Measurements from ENCODE around the gene KDM1A. TPM values are rescaled to one million over a fixed set of nuclear protein-coding genes. Genes with fewer than 3 reads are reported as not detected.
"Not testable (repeated sequence)": the region's sequence is repeated elsewhere in the genome, so short reads cannot be mapped to it uniquely, and the experiment has no call there.

The KDM1A gene
- total and polyA plus RNA-seq, 10 of the 15 experiments (the other 5 are each of a cell fraction or from before 2014, with no cell fraction given) = 39.2 to 118 (median 98.9) TPM

DNA sequence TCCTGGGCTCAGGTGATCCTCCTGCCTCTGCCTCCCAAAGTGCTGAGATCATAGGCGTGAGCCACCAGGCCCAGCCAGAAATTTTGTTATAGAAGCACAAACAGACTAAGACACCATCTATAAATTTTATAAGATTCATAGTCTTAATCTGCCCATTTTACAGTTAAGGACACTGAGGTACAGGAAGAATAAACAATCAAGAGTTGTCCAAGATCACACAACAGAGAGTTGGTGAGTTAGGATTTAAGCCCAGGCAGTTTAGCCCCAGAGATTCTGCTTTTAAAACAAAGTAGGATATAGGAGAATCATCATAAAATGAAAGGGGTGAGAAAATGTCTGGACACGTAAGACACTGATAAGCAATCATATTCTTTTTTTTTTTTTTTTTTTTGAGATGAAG is 10.4 kb upstream of the KDM1A start:
- H3K4me2 ChIP-seq (ENCODE audit: control insufficient read depth, insufficient read depth) = no peak overlapping the region
- ChIA-PET POLR2A (no interaction called here), CTCF (no interaction called here), SMC1A (ENCODE audit: uncharacterized antibody, unreplicated experiment) (no interaction called here), RAD21 (ENCODE audit: unreplicated experiment) (no interaction called here)
- H3K79me2 ChIP-seq (ENCODE audit: control insufficient read depth, insufficient read depth, low read length) = no peaks in the 10 kb centered on the region
- no peaks in the 10 kb centered on the region for H3K27me3 ChIP-seq (replicated peaks in 1 of 2; ENCODE audit: control insufficient read depth in 2 of 2, insufficient read depth in 2 of 2, low read length in 1 of 2)
- H2AFZ ChIP-seq (ENCODE audit: control insufficient read depth, low read depth, low read length) = no peak overlapping the region
- TF ChIP-seq, protein P1, sequence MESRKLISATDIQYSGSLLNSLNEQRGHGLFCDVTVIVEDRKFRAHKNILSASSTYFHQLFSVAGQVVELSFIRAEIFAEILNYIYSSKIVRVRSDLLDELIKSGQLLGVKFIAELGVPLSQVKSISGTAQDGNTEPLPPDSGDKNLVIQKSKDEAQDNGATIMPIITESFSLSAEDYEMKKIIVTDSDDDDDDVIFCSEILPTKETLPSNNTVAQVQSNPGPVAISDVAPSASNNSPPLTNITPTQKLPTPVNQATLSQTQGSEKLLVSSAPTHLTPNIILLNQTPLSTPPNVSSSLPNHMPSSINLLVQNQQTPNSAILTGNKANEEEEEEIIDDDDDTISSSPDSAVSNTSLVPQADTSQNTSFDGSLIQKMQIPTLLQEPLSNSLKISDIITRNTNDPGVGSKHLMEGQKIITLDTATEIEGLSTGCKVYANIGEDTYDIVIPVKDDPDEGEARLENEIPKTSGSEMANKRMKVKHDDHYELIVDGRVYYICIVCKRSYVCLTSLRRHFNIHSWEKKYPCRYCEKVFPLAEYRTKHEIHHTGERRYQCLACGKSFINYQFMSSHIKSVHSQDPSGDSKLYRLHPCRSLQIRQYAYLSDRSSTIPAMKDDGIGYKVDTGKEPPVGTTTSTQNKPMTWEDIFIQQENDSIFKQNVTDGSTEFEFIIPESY (IDR thresholded peaks at IDR 0.05) = no peak
- no peak for TF ChIP-seq BCL11A (IDR thresholded peaks at IDR 0.05; ENCODE audit: low read depth, low read length)
- no peak for TF ChIP-seq FOXK2 (IDR thresholded peaks at IDR 0.05)
- TF ChIP-seq SP1 (IDR thresholded peaks at IDR 0.05; ENCODE audit: low read depth, low read length) = no peak
- TF ChIP-seq CBFB (IDR thresholded peaks at IDR 0.05; ENCODE audit: low read depth) = no peak
- DNase-seq (ENCODE audit: low read depth, low spot score) = no peak
- H3K9me3 ChIP-seq (replicated peaks; ENCODE audit: control insufficient read depth, insufficient read depth, low read length) = no peaks in the 10 kb centered on the region
- H3K4me1 ChIP-seq (ENCODE audit: control insufficient read depth, insufficient read depth, low read length) = peaks cover 3% of the 10 kb centered on the region; the same call in 1 of the 2 replicates
- H4K20me1 ChIP-seq (ENCODE audit: control insufficient read depth, insufficient read depth) = no peaks in the 10 kb centered on the region
- intact Hi-C loops (cut with micrococcal nuclease; ENCODE audit: unreplicated experiment) (no loop called here), in situ Hi-C loops (cut with MboI) (no loop called here)
- ATAC-seq = no peak
- H3K27ac ChIP-seq (ENCODE audit: control insufficient read depth, insufficient read depth) = no peak overlapping the region
- BruUV-seq (replicated peaks) = no TSS peak
- H3K4me3 ChIP-seq = no peak overlapping the region
- H3K9ac ChIP-seq (ENCODE audit: control insufficient read depth, insufficient read depth, low read length) = no peak overlapping the region
- H3K36me3 ChIP-seq (ENCODE audit: control insufficient read depth in 2 of 2, insufficient read depth in 2 of 2, low read length in 1 of 2) = no peaks in the 10 kb centered on the region
- 92% methylated on average over 2 of the region's 2 CpGs for WGBS (ENCODE audit: insufficient coverage, insufficient replicate concordance, low lambda C conversion rate, missing lambda C conversion rate)
- no peak for FAIRE-seq

- H2AFZ ChIP-seq (ENCODE audit: control insufficient read depth, low read depth, low read length); POLR2A ChIA-PET; intact Hi-C loops (cut with micrococcal nuclease; ENCODE audit: unreplicated experiment); CTCF ChIA-PET; H3K9ac ChIP-seq (ENCODE audit: control insufficient read depth, insufficient read depth, low read length); in situ Hi-C loops (cut with MboI); DNase-seq (ENCODE audit: low read depth, low spot score); H3K4me3 ChIP-seq; H3K27ac ChIP-seq (ENCODE audit: control insufficient read depth, insufficient read depth); H3K9me3 ChIP-seq (replicated peaks; ENCODE audit: control insufficient read depth, insufficient read depth, low read length); H4K20me1 ChIP-seq (ENCODE audit: control insufficient read depth, insufficient read depth); H3K4me2 ChIP-seq (ENCODE audit: control insufficient read depth, insufficient read depth); H3K4me1 ChIP-seq (ENCODE audit: control insufficient read depth, insufficient read depth, low read length); H3K79me2 ChIP-seq (ENCODE audit: control insufficient read depth, insufficient read depth, low read length); RAD21 ChIA-PET (ENCODE audit: unreplicated experiment); BruUV-seq (replicated peaks); SMC1A ChIA-PET (ENCODE audit: uncharacterized antibody, unreplicated experiment); ATAC-seq; FAIRE-seq; H3K36me3 ChIP-seq (ENCODE audit: control insufficient read depth in 2 of 2, insufficient read depth in 2 of 2, low read length in 1 of 2); H3K27me3 ChIP-seq (replicated peaks in 1 of 2; ENCODE audit: control insufficient read depth in 2 of 2, insufficient read depth in 2 of 2, low read length in 1 of 2): not testable (repeated sequence)
- 91% methylated on average over 8 of the region's 8 CpGs for WGBS (ENCODE audit: insufficient coverage, insufficient replicate concordance, low lambda C conversion rate, missing lambda C conversion rate)
These were observed 9.2 kb upstream of the KDM1A start for GRCh38 chr1:23010025-23010424.

Data from GM12878 (cell line).